MM.1S (cell line): Measurements from ENCODE around the gene NCR3LG1.

Source experiments
- DNase-seq: peaks from one replicate; pipeline ENCODE4 v3.0.0-alpha.2; 2015
- H2AFZ ChIP-seq: fragments of 300-600 bp; sonication (generic); 2 replicates; pipeline ENCODE4 v1.6.0; 2016; ENCODE audit warnings: antibody characterized with exemption, low read length
- H3F3A ChIP-seq: fragments of 300-600 bp; sonication (generic); 2 replicates; pipeline ENCODE4 v1.6.1; 2016; ENCODE audit warnings: mild to moderate bottlenecking, antibody characterized with exemption, low read length, moderate library complexity, mixed read lengths; ENCODE audit not compliant: insufficient read depth
- H3K27ac ChIP-seq: fragments of 300-600 bp; sonication (generic); 2 replicates; pipeline ENCODE4 v1.5.1; 2016; ENCODE audit warnings: mild to moderate bottlenecking, low read length
- H3K27me3 ChIP-seq: fragments of 300-600 bp; sonication (generic); replicated peaks from 2 replicates; pipeline ENCODE4 v1.6.0; 2016; ENCODE audit warnings: low read length; ENCODE audit not compliant: insufficient read depth
- H3K36me3 ChIP-seq: fragments of 300-600 bp; sonication (generic); replicated peaks from 2 replicates; pipeline ENCODE4 v1.6.1; 2016; ENCODE audit warnings: mild to moderate bottlenecking, low read length, mixed read lengths; ENCODE audit not compliant: insufficient read depth
- H3K4me1 ChIP-seq: fragments of 300-600 bp; sonication (generic); 2 replicates; pipeline ENCODE4 v1.6.1; 2016; ENCODE audit warnings: low read length, mixed read lengths
- H3K4me2 ChIP-seq: fragments of 300-600 bp; sonication (generic); 2 replicates; pipeline ENCODE4 v1.6.0; 2016; ENCODE audit warnings: low read depth, low read length
- H3K4me3 ChIP-seq: fragments of 300-600 bp; sonication (generic); 2 replicates; pipeline ENCODE4 v1.5.1; 2016; ENCODE audit warnings: low read length, mixed read lengths
- H3K79me2 ChIP-seq: fragments of 300-600 bp; sonication (generic); 2 replicates; pipeline ENCODE4 v1.6.1; 2016; ENCODE audit warnings: mixed run types, low read length, mixed read lengths
- H3K9ac ChIP-seq: fragments of 300-600 bp; sonication (generic); 2 replicates; pipeline ENCODE4 v1.6.1; 2016; ENCODE audit warnings: low read length, mixed read lengths
- H3K9me2 ChIP-seq: fragments of 300-600 bp; sonication (generic); replicated peaks from 2 replicates; pipeline ENCODE4 v1.6.1; 2016; ENCODE audit warnings: mild to moderate bottlenecking, low read length, mixed read lengths; ENCODE audit not compliant: insufficient read depth
- H3K9me3 ChIP-seq: fragments of 300-600 bp; sonication (generic); replicated peaks from 2 replicates; pipeline ENCODE4 v1.6.1; 2016; ENCODE audit warnings: mild to moderate bottlenecking, low read length, mixed read lengths; ENCODE audit not compliant: insufficient read depth
- H4K20me1 ChIP-seq: fragments of 300-600 bp; sonication (generic); 2 replicates; pipeline ENCODE4 v1.6.1; 2016; ENCODE audit warnings: mild to moderate bottlenecking, low read length, moderate library complexity, mixed read lengths; ENCODE audit not compliant: insufficient read depth
- CTCF ChIP-seq: fragments of 300-600 bp; sonication (generic); IDR thresholded peaks from 2 replicates; pipeline ENCODE4 v1.5.1; 2016; ENCODE audit warnings: antibody characterized with exemption, low read length, mixed read lengths
- EZH2 ChIP-seq: fragments of 300-600 bp; sonication (generic); optimal IDR thresholded peaks from 2 replicates; pipeline ENCODE3; 2017; ENCODE audit warnings: low read depth, mild to moderate bottlenecking, antibody characterized with exemption, low read length, mixed read lengths
- EZH2phosphoT487 ChIP-seq: fragments of 300-600 bp; sonication (generic); IDR thresholded peaks from 2 replicates; pipeline ENCODE4 v1.6.1; 2018; ENCODE audit warnings: antibody characterized with exemption, low read length

Gene NCR3LG1

DNA sequence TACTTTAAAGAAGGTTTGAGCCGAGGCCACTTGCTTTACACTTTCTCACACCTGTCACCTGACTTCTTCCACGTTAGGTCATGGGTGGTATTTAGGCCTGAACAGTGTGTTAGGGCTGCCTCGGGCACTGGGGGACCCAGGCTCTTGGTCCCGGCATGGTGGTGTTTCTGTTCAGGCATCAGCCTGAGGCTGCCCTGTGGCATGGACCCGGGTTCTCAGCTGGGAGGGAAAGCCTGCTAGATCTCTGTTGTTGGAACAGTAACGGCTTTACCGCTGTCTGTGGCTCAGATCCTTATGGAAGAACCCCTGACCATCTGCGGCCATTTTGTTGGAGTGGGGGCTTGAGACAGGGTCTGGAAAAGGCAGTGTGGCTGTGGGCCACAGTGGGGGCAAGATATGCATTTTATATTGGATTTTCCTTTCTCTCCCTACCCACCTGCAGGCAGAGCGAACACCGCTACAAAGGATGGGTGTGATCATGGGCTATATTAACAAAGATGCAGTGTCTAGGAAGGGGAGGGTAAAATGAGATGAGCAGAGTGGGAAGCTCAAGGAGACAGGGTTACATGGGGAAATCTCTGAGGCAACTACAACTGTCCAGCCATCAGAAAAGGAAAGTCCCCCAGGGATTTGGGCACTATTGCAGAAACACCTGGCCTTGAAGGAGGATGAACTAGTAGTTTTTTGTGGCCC, 38.5 kb downstream of the NCR3LG1 start:
- no peaks in the 10 kb centered on the region for H3K9me3 ChIP-seq
- peak overlapping the region; percentile 70 for H3K9ac ChIP-seq
- H3K4me1 ChIP-seq = peaks cover 49% of the 10 kb centered on the region
- no peak for DNase-seq
- H2AFZ ChIP-seq = peak overlapping the region; percentile 84
- no peaks in the 10 kb centered on the region for H3K27me3 ChIP-seq
- H3F3A ChIP-seq = peaks cover 18% of the 10 kb centered on the region
- H3K4me3 ChIP-seq = peak overlapping the region; percentile 62
- no peaks in the 10 kb centered on the region for H3K36me3 ChIP-seq
- TF ChIP-seq EZH2 = no peak
- TF ChIP-seq CTCF = no peak
- TF ChIP-seq EZH2phosphoT487 = no peak
- no peaks in the 10 kb centered on the region for H3K9me2 ChIP-seq
- 0 out of 2 replicates have a peak, but pooled peaks cover 11% of the 10 kb centered on the region for H3K79me2 ChIP-seq
- peak overlapping the region; percentile 80 for H3K4me2 ChIP-seq
- H4K20me1 ChIP-seq = no peaks in the 10 kb centered on the region
- H3K27ac ChIP-seq = peak overlapping the region; percentile 79

DNA sequence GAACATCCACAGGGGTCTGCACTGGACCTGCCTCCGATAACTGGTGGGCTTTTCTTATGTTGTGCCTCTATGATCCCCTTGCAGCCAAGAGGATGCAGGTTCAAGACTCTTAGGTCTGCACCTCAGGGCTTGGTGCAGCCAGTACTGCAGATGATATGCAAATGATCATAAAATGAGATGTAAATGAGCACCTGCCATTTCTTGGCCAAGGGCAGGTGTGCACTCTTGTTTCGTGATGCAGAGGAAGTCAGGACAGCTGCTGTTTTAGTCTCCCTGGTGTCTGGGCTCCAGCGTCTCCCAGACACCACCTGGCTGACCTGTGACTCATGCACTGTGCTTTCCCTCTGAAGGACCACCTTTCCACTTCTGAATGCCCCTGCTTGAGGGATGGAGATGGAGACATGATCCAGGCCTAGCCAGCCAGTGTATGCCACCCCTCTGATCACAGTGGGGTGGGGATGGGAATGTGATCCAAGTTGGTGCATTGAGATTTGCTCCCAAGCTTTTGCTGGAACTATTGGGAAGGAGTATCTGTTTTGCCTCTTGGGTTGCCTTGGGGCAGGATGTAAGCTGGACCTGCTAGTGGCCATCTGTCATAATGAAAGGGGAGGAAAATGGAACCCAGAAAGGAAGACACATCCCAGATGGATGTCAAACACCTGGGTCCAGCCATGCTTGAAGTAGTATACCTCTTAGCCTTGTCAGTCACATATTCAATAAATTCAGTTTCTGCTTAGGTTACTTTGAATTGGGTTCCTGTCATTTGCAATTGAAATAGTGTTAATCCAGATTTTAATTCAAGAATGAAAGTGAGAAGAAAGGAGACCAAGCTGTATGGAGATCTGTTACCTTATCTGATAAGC, 40.1 kb downstream of the NCR3LG1 start:
- H4K20me1 ChIP-seq = no peaks in the 10 kb centered on the region
- H3K36me3 ChIP-seq = no peaks in the 10 kb centered on the region
- peak overlapping the region; percentile 60 for H3K27ac ChIP-seq
- peaks cover 37% of the 10 kb centered on the region for H3K4me1 ChIP-seq
- H3K9me2 ChIP-seq = no peaks in the 10 kb centered on the region
- no peaks in the 10 kb centered on the region for H3K27me3 ChIP-seq
- TF ChIP-seq CTCF (no peak), EZH2 (no peak), EZH2phosphoT487 (no peak)
- peak overlapping the region; percentile 23; the same call in 1 of the 2 replicates for H3K4me2 ChIP-seq
- H3F3A ChIP-seq = peaks cover 15% of the 10 kb centered on the region
- H3K9me3 ChIP-seq = no peaks in the 10 kb centered on the region
- no peak overlapping the region for H3K4me3 ChIP-seq
- H3K79me2 ChIP-seq = no peaks in the 10 kb centered on the region
- H2AFZ ChIP-seq = no peak overlapping the region
- peak; percentile 87 for DNase-seq
- H3K9ac ChIP-seq = no peak overlapping the region

- H3K4me2 ChIP-seq = no peak overlapping the region
- H3K79me2 ChIP-seq = no peaks in the 10 kb centered on the region
- TF ChIP-seq EZH2 (no peak), CTCF (no peak), EZH2phosphoT487 (no peak)
- no peak overlapping the region for H2AFZ ChIP-seq
- no peaks in the 10 kb centered on the region for H4K20me1 ChIP-seq
- no peak overlapping the region for H3K9ac ChIP-seq
- no peak overlapping the region; the same call in 1 of the 2 replicates for H3K27ac ChIP-seq
- H3K4me3 ChIP-seq = no peak overlapping the region
- no peaks in the 10 kb centered on the region for H3K9me3 ChIP-seq
- H3F3A ChIP-seq = peaks cover 15% of the 10 kb centered on the region
- peaks cover 31% of the 10 kb centered on the region for H3K4me1 ChIP-seq
- no peaks in the 10 kb centered on the region for H3K9me2 ChIP-seq
- no peaks in the 10 kb centered on the region for H3K27me3 ChIP-seq
- DNase-seq = no peak
- no peaks in the 10 kb centered on the region for H3K36me3 ChIP-seq
Measured at GRCh38 chr11:17392872-17393271, 41.3 kb downstream of the NCR3LG1 start.
